Measurements from ENCODE around the gene KCNMB4. TPM values are rescaled to one million over a fixed set of nuclear protein-coding genes. Genes with fewer than 3 reads are reported as not detected.

KCNMB4 gene
- 0.19 and 0.31 TPM in 2 replicates for total RNA-seq

GRCh38 chr12:70365648-70366518 is at the start of gene KCNMB4:
Gene KCNMB4 (plus strand): TSS chr12:70366290. CDS start chr12:70366735, 445 bp downstream.

Other genes with a start within 250 kb of the KCNMB4 start
- gene CNOT2, start 122.9 kb upstream of the KCNMB4 start, total RNA-seq = 47.7 and 71.9 TPM in 2 replicates